Effector memory CD8-positive, alpha-beta T cell (primary cell): ENCODE results near the gene RPS17.
"Not testable (repeated sequence)": the region's sequence is repeated elsewhere in the genome, so short reads cannot be mapped to it uniquely, and the experiment has no call there.

ENCODE experiments used
- ATAC-seq: fragments of 150-1000 bp; cut with Tn5 transposase; replicated peaks from 2 replicates; pipeline ENCODE4 v1.10.0; 2021; ENCODE audit warnings: mild to moderate bottlenecking, moderate library complexity
- DNase-seq, 3 experiments: peaks; one replicate each; pipeline ENCODE4 v3.0.0; 2021
- H3K27ac Mint-ChIP-seq, 2 donors: one replicate each; pipeline ENCODE4 v1.8.0; 2022; ENCODE audit warnings: mild to moderate bottlenecking in 2 of 2, mixed read lengths in 2 of 2, moderate library complexity in 2 of 2
- H3K27me3 Mint-ChIP-seq, 2 donors: one replicate each; pipeline ENCODE4 v1.8.0; 2022; ENCODE audit warnings: mixed read lengths in 2 of 2
- H3K36me3 Mint-ChIP-seq: one replicate; pipeline ENCODE4 v1.8.0; 2022; ENCODE audit warnings: mild to moderate bottlenecking, moderate library complexity, mixed read lengths; ENCODE audit not compliant: insufficient read depth
- H3K4me1 Mint-ChIP-seq, 2 donors: one replicate each; pipeline ENCODE4 v1.8.0; 2022; ENCODE audit warnings: low read depth in 2 of 2, mixed read lengths in 2 of 2
- H3K4me3 Mint-ChIP-seq, 2 donors: one replicate each; pipeline ENCODE4 v1.8.0; 2022; ENCODE audit warnings: mild to moderate bottlenecking in 2 of 2, mixed read lengths in 2 of 2, moderate library complexity in 2 of 2
- H3K9me3 Mint-ChIP-seq, 2 donors: one replicate each; pipeline ENCODE4 v1.8.0; 2022; ENCODE audit warnings: mixed read lengths in 2 of 2

RPS17 gene

DNA sequence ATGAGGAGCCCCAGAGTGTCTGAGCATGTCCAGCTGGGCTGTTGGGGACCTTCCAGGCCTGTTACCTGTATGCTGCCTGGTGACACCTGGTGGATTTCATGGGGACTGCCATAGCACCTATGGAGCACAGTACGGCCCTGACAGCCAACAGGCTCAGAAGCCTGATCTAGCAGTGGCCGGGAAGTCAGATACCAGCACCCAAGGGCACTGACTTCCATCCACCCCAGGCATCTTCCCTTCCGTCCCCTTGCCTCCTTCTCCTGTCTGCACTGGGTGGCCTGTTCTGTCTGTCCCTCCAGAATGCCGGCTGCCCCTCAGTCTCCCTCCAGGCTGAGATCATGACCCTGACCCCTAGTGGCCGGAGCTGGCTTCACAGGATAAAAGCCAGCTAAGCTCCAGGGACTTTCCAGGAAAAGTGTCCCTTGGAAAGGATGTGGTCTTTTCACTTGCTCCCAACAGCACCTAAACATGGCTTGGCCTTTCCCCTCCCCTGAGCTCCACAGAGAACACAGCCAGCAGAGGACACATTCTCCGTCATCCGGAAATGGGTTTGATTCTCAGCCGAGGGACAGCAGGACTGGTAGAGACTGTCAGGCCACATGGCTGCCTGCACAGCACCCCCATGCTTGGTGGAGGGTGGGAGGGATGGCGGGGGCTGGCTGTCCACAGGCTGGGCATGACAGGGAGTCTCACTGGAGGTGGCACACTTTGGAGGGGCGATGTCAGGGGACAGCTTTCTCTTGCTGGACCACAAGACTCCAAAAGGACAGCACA, 9.5 kb downstream of the RPS17 start:
- ATAC-seq: peak; percentile 92
- peaks cover 6 to 10% of the 10 kb centered on the region in 2 donors for H3K4me1 Mint-ChIP-seq
- H3K4me3 Mint-ChIP-seq: peak overlapping the region; percentile 62 to 66
- peak; percentile 58 to 66 (median 62) for DNase-seq
- H3K27ac Mint-ChIP-seq: no peak overlapping the region
- no peaks in the 10 kb centered on the region for H3K27me3 Mint-ChIP-seq
- no peaks in the 10 kb centered on the region for H3K9me3 Mint-ChIP-seq
- H3K36me3 Mint-ChIP-seq: peaks cover 26% of the 10 kb centered on the region

DNA sequence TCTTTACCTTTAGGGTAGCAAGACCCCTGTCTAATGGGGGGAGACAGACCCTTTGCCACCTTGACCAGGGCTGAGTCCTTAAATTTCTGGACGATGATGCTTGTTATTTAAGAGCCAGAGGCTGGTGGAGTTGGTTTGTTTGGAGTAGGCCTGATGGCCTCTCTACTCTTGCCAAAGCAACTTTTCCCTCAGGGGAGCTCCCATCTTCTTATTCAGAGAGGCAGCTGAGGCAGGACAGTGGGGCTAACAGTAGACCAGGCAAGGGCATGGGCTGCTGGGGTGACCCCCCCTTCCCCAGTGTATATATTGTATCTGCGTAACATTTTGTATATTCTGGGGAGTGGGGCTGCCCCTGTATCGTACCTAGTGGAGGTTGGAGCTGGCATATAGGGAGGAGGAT, 10.3 kb downstream of the RPS17 start:
- no peak overlapping the region for H3K4me3 Mint-ChIP-seq
- no peaks in the 10 kb centered on the region for H3K9me3 Mint-ChIP-seq
- no peaks in the 10 kb centered on the region for H3K27me3 Mint-ChIP-seq
- peaks cover 18% of the 10 kb centered on the region for H3K36me3 Mint-ChIP-seq
- H3K27ac Mint-ChIP-seq: no peak overlapping the region
- DNase-seq (no peak), ATAC-seq (no peak)
- H3K4me1 Mint-ChIP-seq: peaks cover 6 to 10% of the 10 kb centered on the region in 2 donors

DNA sequence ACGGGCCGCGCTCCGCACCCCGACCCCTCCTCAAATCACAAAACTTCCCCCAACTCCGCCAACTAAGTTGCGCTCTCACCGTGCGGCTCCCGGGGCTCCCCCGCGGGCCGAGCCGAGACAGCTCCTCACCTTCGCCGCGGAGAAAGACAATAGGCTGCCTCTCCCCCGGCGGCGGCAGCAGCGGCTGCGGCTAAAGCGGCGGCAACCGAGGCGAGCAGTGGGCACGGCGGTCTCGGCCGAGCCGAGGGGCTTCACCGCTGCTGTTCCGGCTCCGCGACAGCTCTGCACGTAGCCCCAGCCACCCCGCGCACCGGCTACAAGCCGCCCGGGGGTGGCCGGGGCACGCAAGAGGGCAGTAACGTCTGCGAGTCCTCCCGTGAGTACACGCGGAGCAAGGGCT, 26.7 kb downstream of the RPS17 start:
- H3K27me3 Mint-ChIP-seq, H3K4me3 Mint-ChIP-seq, H3K9me3 Mint-ChIP-seq, H3K36me3 Mint-ChIP-seq, DNase-seq, ATAC-seq, H3K4me1 Mint-ChIP-seq, H3K27ac Mint-ChIP-seq: not testable (repeated sequence)

DNA sequence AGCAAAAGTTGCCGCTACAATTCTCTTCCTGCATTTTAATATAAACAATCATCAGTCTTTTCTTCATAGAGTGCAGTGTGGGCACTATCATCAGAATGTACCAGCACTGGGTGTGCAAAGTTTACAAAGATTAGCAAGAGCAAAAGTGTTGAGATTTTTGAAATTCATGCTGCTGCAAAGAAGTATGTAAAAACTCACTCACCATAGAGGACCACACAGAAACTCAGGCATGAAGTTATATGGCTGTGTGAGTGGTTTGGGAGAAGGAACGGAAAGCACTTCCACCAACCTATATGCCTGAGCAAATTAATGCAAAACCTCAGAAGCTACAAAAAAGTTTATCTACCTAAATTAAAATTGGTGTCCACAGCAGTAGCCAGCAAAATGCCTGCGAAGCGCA, 32.6 kb downstream of the RPS17 start:
- H3K4me3 Mint-ChIP-seq, H3K36me3 Mint-ChIP-seq, DNase-seq, ATAC-seq, H3K27ac Mint-ChIP-seq, H3K9me3 Mint-ChIP-seq, H3K4me1 Mint-ChIP-seq, H3K27me3 Mint-ChIP-seq: not testable (repeated sequence)

DNA sequence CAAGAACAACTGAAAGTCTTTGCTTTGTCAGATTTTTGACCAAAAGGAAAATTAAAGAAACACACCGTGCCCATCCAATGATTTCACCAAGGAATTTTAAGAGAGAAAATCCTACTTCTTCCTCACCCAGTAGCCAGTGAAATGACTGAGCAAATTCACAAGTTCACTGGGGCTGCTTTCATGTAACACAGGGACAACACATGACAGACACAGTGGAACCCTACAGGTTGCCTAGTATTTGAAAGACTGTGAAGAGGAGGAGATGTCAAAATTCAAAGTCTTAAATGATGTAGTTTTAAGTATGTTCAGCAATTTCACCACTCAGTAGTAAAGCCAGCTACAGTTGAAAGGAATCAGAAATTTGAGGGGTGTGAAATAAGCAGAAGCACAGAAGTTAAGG, 33.2 kb downstream of the RPS17 start:
- not testable (repeated sequence) for H3K4me1 Mint-ChIP-seq, DNase-seq, H3K4me3 Mint-ChIP-seq, ATAC-seq, H3K9me3 Mint-ChIP-seq, H3K27ac Mint-ChIP-seq, H3K36me3 Mint-ChIP-seq, H3K27me3 Mint-ChIP-seq

DNA sequence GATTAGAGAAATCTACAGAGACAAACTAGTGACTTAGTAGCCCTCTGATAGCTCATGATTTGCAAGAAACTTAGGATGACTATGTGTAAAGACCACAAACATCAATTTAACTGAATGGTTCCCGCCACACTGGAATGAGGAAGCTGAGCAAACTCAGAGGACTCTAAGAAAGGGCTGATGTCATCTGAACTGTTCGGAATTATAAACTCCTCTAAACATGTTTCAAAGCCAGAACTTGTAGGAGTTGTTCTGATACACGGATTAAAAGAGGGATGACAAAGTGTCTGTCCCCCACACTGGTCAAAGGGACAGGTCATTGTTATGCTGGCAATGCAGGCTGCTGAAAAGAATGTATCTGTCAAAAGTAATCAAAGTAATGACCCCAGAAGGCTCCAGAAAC, 34.4 kb downstream of the RPS17 start:
- not testable (repeated sequence) for H3K4me3 Mint-ChIP-seq, H3K36me3 Mint-ChIP-seq

DNA sequence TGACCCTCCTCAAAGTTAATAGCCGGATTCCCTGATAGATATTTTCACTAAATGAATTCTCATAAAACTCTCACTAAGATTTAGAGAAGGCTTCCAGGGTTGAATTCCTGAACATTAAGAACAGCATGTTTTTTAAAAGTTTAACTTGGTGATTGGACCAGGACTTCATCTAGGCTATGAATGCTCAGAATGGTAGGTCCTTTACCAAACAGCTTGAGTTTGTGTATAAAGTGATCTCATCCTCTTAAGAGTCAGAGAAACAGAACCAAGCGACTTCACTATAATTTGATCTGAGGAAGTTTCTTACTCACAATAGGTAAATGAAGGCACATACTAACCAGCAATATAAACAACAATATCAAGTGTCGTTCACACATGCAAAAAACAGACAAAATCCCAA, 36.2 kb downstream of the RPS17 start:
- H3K4me3 Mint-ChIP-seq, H3K9me3 Mint-ChIP-seq, ATAC-seq, DNase-seq, H3K27me3 Mint-ChIP-seq, H3K36me3 Mint-ChIP-seq, H3K27ac Mint-ChIP-seq, H3K4me1 Mint-ChIP-seq: not testable (repeated sequence)

More for the DNA sequence above, 34.4 kb downstream of the RPS17 start:
- not testable (repeated sequence) for H3K9me3 Mint-ChIP-seq, DNase-seq, ATAC-seq, H3K27me3 Mint-ChIP-seq, H3K4me1 Mint-ChIP-seq, H3K27ac Mint-ChIP-seq

DNA sequence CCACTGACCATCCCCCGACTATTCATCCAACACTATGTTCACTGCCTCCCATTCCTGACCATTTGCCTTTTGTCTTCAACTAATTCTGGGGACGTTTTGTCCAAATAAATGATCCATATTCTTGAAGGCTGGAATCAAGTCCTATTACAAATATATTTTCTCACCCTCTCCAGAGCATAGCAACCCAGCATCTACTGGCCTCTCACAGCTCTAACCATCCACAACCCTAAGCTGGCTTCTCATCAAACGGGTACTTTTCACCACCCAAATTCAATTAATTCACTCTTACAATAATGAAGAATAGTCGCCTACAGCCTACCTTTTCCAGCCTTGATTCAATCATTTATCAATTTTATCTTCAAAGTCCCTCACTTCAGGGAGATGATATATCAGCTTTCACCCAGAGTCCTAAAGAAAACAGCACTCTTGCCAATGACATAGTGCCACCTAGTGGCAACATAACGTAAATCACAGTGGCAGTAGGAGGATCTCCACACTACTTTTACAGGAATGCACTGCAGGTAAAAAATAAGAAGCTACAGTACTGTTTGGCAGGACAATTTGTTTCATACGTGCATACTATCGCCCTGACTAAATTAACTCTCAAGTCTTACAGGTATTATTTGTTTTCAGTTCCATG, 37.4 kb downstream of the RPS17 start:
- DNase-seq (peak in 2 of 3 experiments; percentile 9 to 23), ATAC-seq (peak; percentile 81)
- H3K4me3 Mint-ChIP-seq: not testable (repeated sequence)

DNA sequence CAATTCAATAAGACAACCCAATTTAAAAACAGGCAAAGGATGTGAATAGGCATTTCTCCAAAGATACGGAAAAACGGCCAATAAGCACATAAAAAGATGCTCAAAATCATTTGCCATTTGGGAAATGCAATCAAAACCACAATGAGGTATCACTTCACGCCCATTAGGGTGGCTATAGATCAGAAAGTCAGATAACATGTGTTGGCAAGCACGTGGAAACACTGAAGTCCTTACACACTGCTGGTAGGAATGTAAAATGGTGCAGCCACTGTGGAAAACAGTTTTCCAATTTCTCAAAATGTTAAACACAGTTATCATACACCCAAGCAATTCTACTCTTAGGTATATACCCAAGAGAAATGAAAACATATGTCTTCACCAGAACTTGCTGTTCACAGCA, 39.5 kb downstream of the RPS17 start:
- not testable (repeated sequence) for H3K36me3 Mint-ChIP-seq, ATAC-seq, H3K9me3 Mint-ChIP-seq, DNase-seq, H3K4me1 Mint-ChIP-seq, H3K4me3 Mint-ChIP-seq, H3K27ac Mint-ChIP-seq, H3K27me3 Mint-ChIP-seq

More for the DNA sequence above, 37.4 kb downstream of the RPS17 start:
- H3K27me3 Mint-ChIP-seq, H3K27ac Mint-ChIP-seq, H3K9me3 Mint-ChIP-seq, H3K36me3 Mint-ChIP-seq, H3K4me1 Mint-ChIP-seq: not testable (repeated sequence)

DNA sequence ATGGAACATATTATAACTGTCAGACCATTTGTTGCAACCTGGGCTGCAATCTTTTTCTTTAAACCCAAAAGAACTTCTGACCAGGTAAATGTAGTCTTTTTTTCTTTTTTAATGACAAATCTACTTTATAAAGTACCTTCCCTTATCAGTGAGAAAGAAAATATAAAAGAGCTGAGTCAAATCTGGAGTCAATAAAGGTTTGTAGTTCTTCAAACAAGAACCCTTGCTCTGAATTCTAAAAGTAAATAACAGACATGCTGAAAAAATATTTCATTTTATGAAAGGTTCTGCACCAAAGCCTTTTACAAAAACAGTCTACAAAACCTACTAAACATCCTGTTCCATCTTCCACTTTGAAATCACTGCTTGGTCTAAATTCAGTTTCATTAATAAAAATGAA, 42.3 kb downstream of the RPS17 start:
- ATAC-seq, H3K27me3 Mint-ChIP-seq, H3K27ac Mint-ChIP-seq, H3K36me3 Mint-ChIP-seq, H3K4me1 Mint-ChIP-seq, DNase-seq, H3K4me3 Mint-ChIP-seq, H3K9me3 Mint-ChIP-seq: not testable (repeated sequence)

DNA sequence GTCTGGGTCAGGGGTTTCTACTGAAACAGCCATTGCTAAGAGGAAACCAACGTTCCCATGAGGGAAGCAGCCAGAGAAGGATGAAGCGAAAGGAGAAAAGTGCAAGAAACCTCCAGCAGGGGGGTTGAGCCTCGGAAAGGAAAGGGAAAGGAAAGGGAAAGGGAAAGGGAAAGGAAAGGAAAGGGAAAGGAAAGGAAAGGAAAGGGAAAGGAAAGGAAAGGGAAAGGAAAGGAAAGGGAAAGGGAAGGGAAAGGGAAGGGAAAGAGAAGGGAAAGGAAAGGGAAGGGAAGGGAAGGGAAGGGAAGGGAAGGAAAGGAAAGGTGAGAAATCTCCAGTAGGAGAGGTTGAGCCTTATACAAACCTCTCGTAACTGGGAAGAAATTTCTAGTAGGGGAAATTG, 52.0 kb downstream of the RPS17 start:
- ATAC-seq, H3K4me1 Mint-ChIP-seq, DNase-seq, H3K9me3 Mint-ChIP-seq, H3K27me3 Mint-ChIP-seq, H3K36me3 Mint-ChIP-seq, H3K4me3 Mint-ChIP-seq, H3K27ac Mint-ChIP-seq: not testable (repeated sequence)

DNA sequence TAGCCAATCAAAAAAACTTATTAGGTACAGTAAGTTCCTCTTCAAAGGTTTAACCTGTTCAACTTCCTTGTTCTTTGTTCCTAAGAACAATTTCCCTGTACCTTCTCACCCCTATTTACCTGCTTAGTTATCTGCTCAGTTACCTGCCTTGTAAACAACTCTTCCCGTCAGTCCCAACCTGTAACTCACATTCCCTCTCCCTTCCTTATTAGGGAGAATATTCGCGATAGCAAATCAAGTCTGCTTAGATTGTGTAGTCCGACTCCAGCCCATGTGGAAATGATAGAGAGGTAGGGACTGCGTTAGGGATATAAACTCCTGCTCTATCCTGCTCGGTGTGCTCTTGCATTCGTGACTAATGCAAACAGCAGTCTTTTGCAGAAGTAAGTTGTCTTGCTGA, 53.2 kb downstream of the RPS17 start:
- H3K4me3 Mint-ChIP-seq, H3K27ac Mint-ChIP-seq, H3K36me3 Mint-ChIP-seq, H3K9me3 Mint-ChIP-seq, H3K27me3 Mint-ChIP-seq, DNase-seq, H3K4me1 Mint-ChIP-seq, ATAC-seq: not testable (repeated sequence)
